OCI-LY7 (cell line): ENCODE results near the gene EDAR.

Experiments used
- EZH2phosphoT487 ChIP-seq: fragments of 200-600 bp; sonication (generic); IDR thresholded peaks from 2 replicates; pipeline ENCODE4 v1.6.1; 2018; ENCODE audit warnings: low read depth, borderline replicate concordance, mild to moderate bottlenecking, mixed run types, antibody characterized with exemption, low read length, moderate library complexity, mixed read lengths
- TF ChIP-seq, protein P1 (sequence below): fragments of 200-600 bp; sonication (generic); conservative IDR thresholded peaks from 2 replicates; pipeline ENCODE4 v1.5.1; 2014; ENCODE audit warnings: mild to moderate bottlenecking, antibody characterized with exemption, low read length, moderate library complexity, mixed read lengths

DNA sequence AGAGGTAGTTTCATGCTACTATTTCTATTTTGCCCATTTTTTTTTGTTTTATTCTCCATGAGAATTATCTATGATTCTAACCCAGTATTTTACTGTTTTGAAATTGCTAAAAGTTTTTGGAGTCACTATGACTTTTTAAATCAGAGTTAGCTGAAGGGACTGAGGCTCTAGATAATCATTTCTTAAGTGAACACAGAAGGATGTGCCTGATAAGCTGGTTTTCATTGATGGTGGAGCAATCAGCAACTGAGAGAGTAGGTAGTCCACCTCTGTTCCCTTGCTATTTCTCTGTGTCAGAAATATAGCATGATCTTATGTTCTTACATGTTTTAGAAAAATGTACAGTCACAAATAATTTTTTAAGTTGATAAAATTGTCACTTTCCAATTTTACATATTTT is 143.1 kb downstream of the EDAR start:
- TF ChIP-seq, protein P1, sequence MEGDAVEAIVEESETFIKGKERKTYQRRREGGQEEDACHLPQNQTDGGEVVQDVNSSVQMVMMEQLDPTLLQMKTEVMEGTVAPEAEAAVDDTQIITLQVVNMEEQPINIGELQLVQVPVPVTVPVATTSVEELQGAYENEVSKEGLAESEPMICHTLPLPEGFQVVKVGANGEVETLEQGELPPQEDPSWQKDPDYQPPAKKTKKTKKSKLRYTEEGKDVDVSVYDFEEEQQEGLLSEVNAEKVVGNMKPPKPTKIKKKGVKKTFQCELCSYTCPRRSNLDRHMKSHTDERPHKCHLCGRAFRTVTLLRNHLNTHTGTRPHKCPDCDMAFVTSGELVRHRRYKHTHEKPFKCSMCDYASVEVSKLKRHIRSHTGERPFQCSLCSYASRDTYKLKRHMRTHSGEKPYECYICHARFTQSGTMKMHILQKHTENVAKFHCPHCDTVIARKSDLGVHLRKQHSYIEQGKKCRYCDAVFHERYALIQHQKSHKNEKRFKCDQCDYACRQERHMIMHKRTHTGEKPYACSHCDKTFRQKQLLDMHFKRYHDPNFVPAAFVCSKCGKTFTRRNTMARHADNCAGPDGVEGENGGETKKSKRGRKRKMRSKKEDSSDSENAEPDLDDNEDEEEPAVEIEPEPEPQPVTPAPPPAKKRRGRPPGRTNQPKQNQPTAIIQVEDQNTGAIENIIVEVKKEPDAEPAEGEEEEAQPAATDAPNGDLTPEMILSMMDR: no peak
- no peak for TF ChIP-seq EZH2phosphoT487
